GM18502 (cell line): ENCODE data around the gene PHACTR2.
"Not testable (repeated sequence)": the region's sequence is repeated elsewhere in the genome, so short reads cannot be mapped to it uniquely, and the experiment has no call there.

ENCODE experiments used
- ATAC-seq: cut with Tn5 transposase; IDR thresholded peaks from one replicate; pipeline ENCODE4 v1.9.1; 2021; ENCODE audit warnings: mild to moderate bottlenecking; ENCODE audit not compliant: unreplicated experiment, poor library complexity

Gene PHACTR2

GRCh38 chr6:143734641-143735063 lies 56.9 kb downstream of the PHACTR2 start:
- ATAC-seq, result no peak

- not testable (repeated sequence) for ATAC-seq
These were observed 60.4 kb downstream of the PHACTR2 start for GRCh38 chr6:143738072-143738690.

GRCh38 chr6:143739341-143739851 lies 61.6 kb downstream of the PHACTR2 start:
- no peak for ATAC-seq

- no peak for ATAC-seq
These were observed 62.4 kb downstream of the PHACTR2 start for GRCh38 chr6:143740213-143740612.

GRCh38 chr6:143741480-143741879 lies 63.7 kb downstream of the PHACTR2 start:
- ATAC-seq, result no peak

- no peak for ATAC-seq
These were observed 64.5 kb downstream of the PHACTR2 start for GRCh38 chr6:143742070-143742954.

GRCh38 chr6:143742955-143743255 lies 65.1 kb downstream of the PHACTR2 start:
- no peak for ATAC-seq

- ATAC-seq, result no peak
These were observed 65.8 kb downstream of the PHACTR2 start for GRCh38 chr6:143743301-143744166.

- no peak for ATAC-seq
These were observed 66.9 kb downstream of the PHACTR2 start for GRCh38 chr6:143744551-143745165.

GRCh38 chr6:143745166-143746133 lies 67.7 kb downstream of the PHACTR2 start:
- no peak for ATAC-seq

GRCh38 chr6:143746202-143747119 lies 68.7 kb downstream of the PHACTR2 start:
- no peak for ATAC-seq

GRCh38 chr6:143747347-143747842 lies 69.6 kb downstream of the PHACTR2 start:
- ATAC-seq, result no peak

- ATAC-seq, result no peak
These were observed 72.1 kb downstream of the PHACTR2 start for GRCh38 chr6:143749891-143750290.

- ATAC-seq, result no peak
These were observed 73.1 kb downstream of the PHACTR2 start for GRCh38 chr6:143750877-143751276.

GRCh38 chr6:143752459-143752858 lies 74.7 kb downstream of the PHACTR2 start:
- no peak for ATAC-seq

- ATAC-seq, result no peak
These were observed 75.9 kb downstream of the PHACTR2 start for GRCh38 chr6:143753678-143754077.

GRCh38 chr6:143754204-143754603 lies 76.4 kb downstream of the PHACTR2 start:
- no peak for ATAC-seq

GRCh38 chr6:143755301-143755744 lies 77.6 kb downstream of the PHACTR2 start:
- no peak for ATAC-seq
